Panc1 (cell line): ENCODE results near the gene MCCC2. TPM values are rescaled to one million over a fixed set of nuclear protein-coding genes. Genes with fewer than 3 reads are reported as not detected.

ENCODE experiments used
- ATAC-seq: fragments of 200-7000 bp; cut with Tn5 transposase; 2 replicates; pipeline ENCODE4 v1.9.1; 2020; ENCODE audit warnings: mild to moderate bottlenecking, moderate library complexity
- BruUV-seq: library from RNA; stranded (reverse); fragments of 400-500 nt; replicated peaks from 2 replicates; lab custom pipeline; 2021; lab: Mats Ljungman, UMichigan
- CTCF ChIA-PET: fragments of 300-600 bp; sonication (Branson Sonifier 250); formaldehyde crosslinking; loops from one replicate; lab custom pipeline; 2022; ENCODE audit warnings: antibody characterized with exemption; lab: Charles Lee
- POLR2A ChIA-PET: fragments of 300-600 bp; sonication (Branson Sonifier 250); formaldehyde crosslinking; loops from one replicate; lab custom pipeline; 2022; ENCODE audit warnings: antibody characterized with exemption; lab: Charles Lee
- DNase-seq: peaks from one replicate; pipeline ENCODE4 v3.0.0-alpha.2; 2010; ENCODE audit warnings: low read depth, low spot score
- H3K27ac ChIP-seq: 2 replicates; pipeline ENCODE4 v1.5.1; 2011; ENCODE audit warnings: mild to moderate bottlenecking, low read length, inconsistent platforms
- H3K27me3 ChIP-seq: fragments of 200-500 bp; sonication (Bioruptor generic); 2 replicates; pipeline ENCODE4 v1.6.0; 2014; ENCODE audit warnings: low read length, inconsistent platforms; ENCODE audit not compliant: control insufficient read depth, insufficient read depth
- H3K36me3 ChIP-seq: fragments of 200-500 bp; sonication (Bioruptor generic); 2 replicates; pipeline ENCODE4 v1.5.1; 2014; ENCODE audit warnings: inconsistent platforms, mild to moderate bottlenecking, low read length, moderate library complexity; ENCODE audit not compliant: control insufficient read depth, insufficient read depth
- H3K4me1 ChIP-seq: 2 replicates; pipeline ENCODE4 v1.5.1; 2011; ENCODE audit warnings: inconsistent platforms, mild to moderate bottlenecking, low read length, moderate library complexity; ENCODE audit not compliant: control insufficient read depth, insufficient read depth
- H3K4me3 ChIP-seq, 2 experiments: 2 replicates each; pipeline ENCODE4 v1.5.1; 2011 to 2012; ENCODE audit warnings: low read depth in 2 of 2, low read length in 2 of 2, mild to moderate bottlenecking in 2 of 2, inconsistent platforms in 1 of 2, moderate library complexity in 1 of 2
- H3K9me3 ChIP-seq: fragments of 200-500 bp; sonication (Bioruptor generic); 2 replicates; pipeline ENCODE4 v1.5.1; 2014; ENCODE audit warnings: low read depth, mild to moderate bottlenecking, inconsistent platforms, low read length, moderate library complexity; ENCODE audit not compliant: control insufficient read depth, insufficient read depth
- POLR2AphosphoS5 ChIP-seq: IDR thresholded peaks from 2 replicates; pipeline ENCODE4 v1.6.1; 2012; ENCODE audit warnings: mild to moderate bottlenecking, low read depth, low read length, moderate library complexity
- SIN3A ChIP-seq: IDR thresholded peaks from 2 replicates; pipeline ENCODE4 v1.6.1; 2012; ENCODE audit warnings: low read depth, mild to moderate bottlenecking, low read length, moderate library complexity, borderline replicate concordance; ENCODE audit not compliant: insufficient read depth
- TCF7L2 ChIP-seq: IDR thresholded peaks from 2 replicates; pipeline ENCODE4 v1.6.1; 2011; ENCODE audit warnings: mild to moderate bottlenecking, low read depth, low read length, inconsistent platforms
- in situ Hi-C: cut with HindIII; loops from 2 replicates; pipeline ENCODE4 v1.10.0; 2016; ENCODE audit warnings: low sequenced_read_pairs, low pct_unique_long_range_greater_than_20kb
- intact Hi-C: fragments of 100-400 bp; cut with micrococcal nuclease; formaldehyde crosslinking; loops from one replicate; pipeline ENCODE4 v1.10.0; 2022; ENCODE audit not compliant: unreplicated experiment
- total RNA-seq: library from RNA; stranded (reverse); gene quantifications from one replicate; pipeline ENCODE4 v1.2.1, GENCODE V29; 2021; ENCODE audit not compliant: unreplicated experiment
- TF ChIP-seq, protein P1 (sequence below): fragments of 450-650 bp; IDR thresholded peaks from 2 replicates; pipeline ENCODE4 v1.5.1; 2017; ENCODE audit warnings: mild to moderate bottlenecking
- TF ChIP-seq, protein P2 (sequence below), 2 experiments: IDR thresholded peaks; 2 replicates each; pipeline ENCODE4 v1.6.1; 2011 to 2012; ENCODE audit warnings: low read depth in 2 of 2, control low read depth in 1 of 2, low read length in 1 of 2, mild to moderate bottlenecking in 1 of 2, moderate library complexity in 1 of 2; ENCODE audit not compliant: insufficient read depth in 1 of 2

The MCCC2 gene
- total RNA-seq, 1 experiment from 2014 or later = 74.1 TPM

DNA sequence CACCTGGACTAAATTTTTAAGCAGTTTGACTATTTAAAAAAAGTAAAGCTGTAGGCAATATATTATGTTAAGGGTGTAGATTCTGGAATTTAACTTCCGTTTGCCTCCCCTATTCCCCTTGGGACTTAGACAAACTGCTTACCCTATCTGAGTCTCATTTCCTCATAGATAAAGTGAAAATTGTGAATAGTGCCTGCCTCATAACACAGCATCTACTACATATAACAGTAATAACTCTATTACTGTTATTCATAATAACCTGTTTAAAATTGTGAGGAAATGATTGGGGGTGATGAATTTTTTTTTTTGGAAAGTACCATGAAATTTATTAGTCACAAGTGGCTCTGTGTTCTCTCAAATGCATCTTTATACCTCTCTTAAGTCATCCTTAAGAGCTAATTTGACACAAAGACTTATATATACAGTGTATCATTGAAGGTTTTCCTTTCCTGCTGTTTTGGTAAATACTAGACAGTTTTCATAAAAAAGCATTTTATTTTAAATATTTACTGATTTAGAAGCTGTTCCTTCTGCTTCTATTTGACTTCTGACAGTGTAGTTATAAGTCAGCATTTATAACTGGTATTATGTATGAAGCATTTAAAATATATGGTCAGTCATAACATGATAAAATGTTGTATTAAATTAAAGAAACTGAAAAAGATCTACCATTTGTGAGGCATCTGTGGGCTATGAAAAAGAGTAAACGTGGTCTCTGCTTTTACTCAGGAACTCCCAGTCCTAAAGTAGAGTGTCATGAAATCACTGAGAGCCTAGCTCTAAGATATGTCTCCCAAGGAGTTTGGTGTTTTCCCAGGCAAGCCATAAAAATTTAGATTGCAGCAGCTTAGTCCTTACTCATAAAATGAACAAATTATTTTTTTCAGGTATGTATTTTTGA, 46.4 kb downstream of the MCCC2 start:
- no peaks in the 10 kb centered on the region for H3K27me3 ChIP-seq
- ATAC-seq = no peak
- no TSS peak for BruUV-seq
- in situ Hi-C loops = no loop called here
- ChIA-PET CTCF (no interaction called here), POLR2A (no interaction called here)
- intact Hi-C loops = no loop called here
- no peak overlapping the region for H3K27ac ChIP-seq
- no peak for DNase-seq
- no peaks in the 10 kb centered on the region for H3K9me3 ChIP-seq
- H3K36me3 ChIP-seq = peaks cover 5% of the 10 kb centered on the region
- H3K4me3 ChIP-seq = no peak overlapping the region
- H3K4me1 ChIP-seq = no peaks in the 10 kb centered on the region
- TF ChIP-seq TCF7L2 = no peak
- TF ChIP-seq SIN3A = no peak
- TF ChIP-seq, protein P1, sequence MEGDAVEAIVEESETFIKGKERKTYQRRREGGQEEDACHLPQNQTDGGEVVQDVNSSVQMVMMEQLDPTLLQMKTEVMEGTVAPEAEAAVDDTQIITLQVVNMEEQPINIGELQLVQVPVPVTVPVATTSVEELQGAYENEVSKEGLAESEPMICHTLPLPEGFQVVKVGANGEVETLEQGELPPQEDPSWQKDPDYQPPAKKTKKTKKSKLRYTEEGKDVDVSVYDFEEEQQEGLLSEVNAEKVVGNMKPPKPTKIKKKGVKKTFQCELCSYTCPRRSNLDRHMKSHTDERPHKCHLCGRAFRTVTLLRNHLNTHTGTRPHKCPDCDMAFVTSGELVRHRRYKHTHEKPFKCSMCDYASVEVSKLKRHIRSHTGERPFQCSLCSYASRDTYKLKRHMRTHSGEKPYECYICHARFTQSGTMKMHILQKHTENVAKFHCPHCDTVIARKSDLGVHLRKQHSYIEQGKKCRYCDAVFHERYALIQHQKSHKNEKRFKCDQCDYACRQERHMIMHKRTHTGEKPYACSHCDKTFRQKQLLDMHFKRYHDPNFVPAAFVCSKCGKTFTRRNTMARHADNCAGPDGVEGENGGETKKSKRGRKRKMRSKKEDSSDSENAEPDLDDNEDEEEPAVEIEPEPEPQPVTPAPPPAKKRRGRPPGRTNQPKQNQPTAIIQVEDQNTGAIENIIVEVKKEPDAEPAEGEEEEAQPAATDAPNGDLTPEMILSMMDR = no peak
- TF ChIP-seq POLR2AphosphoS5 = no peak
- TF ChIP-seq, protein P2, sequence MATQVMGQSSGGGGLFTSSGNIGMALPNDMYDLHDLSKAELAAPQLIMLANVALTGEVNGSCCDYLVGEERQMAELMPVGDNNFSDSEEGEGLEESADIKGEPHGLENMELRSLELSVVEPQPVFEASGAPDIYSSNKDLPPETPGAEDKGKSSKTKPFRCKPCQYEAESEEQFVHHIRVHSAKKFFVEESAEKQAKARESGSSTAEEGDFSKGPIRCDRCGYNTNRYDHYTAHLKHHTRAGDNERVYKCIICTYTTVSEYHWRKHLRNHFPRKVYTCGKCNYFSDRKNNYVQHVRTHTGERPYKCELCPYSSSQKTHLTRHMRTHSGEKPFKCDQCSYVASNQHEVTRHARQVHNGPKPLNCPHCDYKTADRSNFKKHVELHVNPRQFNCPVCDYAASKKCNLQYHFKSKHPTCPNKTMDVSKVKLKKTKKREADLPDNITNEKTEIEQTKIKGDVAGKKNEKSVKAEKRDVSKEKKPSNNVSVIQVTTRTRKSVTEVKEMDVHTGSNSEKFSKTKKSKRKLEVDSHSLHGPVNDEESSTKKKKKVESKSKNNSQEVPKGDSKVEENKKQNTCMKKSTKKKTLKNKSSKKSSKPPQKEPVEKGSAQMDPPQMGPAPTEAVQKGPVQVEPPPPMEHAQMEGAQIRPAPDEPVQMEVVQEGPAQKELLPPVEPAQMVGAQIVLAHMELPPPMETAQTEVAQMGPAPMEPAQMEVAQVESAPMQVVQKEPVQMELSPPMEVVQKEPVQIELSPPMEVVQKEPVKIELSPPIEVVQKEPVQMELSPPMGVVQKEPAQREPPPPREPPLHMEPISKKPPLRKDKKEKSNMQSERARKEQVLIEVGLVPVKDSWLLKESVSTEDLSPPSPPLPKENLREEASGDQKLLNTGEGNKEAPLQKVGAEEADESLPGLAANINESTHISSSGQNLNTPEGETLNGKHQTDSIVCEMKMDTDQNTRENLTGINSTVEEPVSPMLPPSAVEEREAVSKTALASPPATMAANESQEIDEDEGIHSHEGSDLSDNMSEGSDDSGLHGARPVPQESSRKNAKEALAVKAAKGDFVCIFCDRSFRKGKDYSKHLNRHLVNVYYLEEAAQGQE (IDR thresholded peaks at IDR 0.05; ENCODE audit: insufficient read depth in 1 of 2, low read depth in 2 of 2, low read length in 1 of 2) = no peak

DNA sequence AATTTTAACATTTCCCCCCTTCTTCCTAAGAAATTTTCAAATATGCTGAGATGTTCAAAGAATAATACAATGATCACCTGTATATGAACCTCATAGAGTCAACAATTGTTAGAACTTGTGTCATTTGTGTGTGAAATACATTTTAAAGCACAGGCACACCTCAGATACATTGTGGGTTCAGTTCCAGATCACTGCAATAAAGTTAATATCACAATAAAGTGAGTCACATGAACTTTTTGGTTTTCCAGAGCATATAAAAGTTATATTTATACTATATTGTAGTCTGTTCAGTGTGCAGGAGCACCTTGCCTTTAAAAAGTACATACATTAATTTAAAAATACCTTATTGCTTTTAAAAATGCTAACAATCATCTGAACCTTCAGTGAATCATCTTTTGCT, 50.0 kb downstream of the MCCC2 start:
- CTCF ChIA-PET = no interaction called here
- ATAC-seq (no peak), DNase-seq (no peak)
- TF ChIP-seq POLR2AphosphoS5 = no peak
- TF ChIP-seq, protein P1 = no peak
- no peak for TF ChIP-seq TCF7L2
- no peak for TF ChIP-seq SIN3A
- TF ChIP-seq, protein P2 (IDR thresholded peaks at IDR 0.05; ENCODE audit: insufficient read depth in 1 of 2, low read depth in 2 of 2, low read length in 1 of 2) = no peak
- POLR2A ChIA-PET = no interaction called here
- no peaks in the 10 kb centered on the region for H3K9me3 ChIP-seq
- H3K4me3 ChIP-seq = no peak overlapping the region
- peaks cover 10% of the 10 kb centered on the region for H3K36me3 ChIP-seq
- no peaks in the 10 kb centered on the region for H3K4me1 ChIP-seq
- in situ Hi-C loops = no loop called here
- no peaks in the 10 kb centered on the region for H3K27me3 ChIP-seq
- no peak overlapping the region for H3K27ac ChIP-seq
- intact Hi-C loops = no loop called here
- no TSS peak for BruUV-seq
